Calu3 (cell line): ENCODE data around the gene RLF. TPM values are rescaled to one million over a fixed set of nuclear protein-coding genes. Genes with fewer than 3 reads are reported as not detected.

Experiments used
- BruUV-seq: library from RNA; stranded (reverse); fragments of 400-500 nt; replicated peaks from 2 replicates; lab custom pipeline; 2021; lab: Mats Ljungman, UMichigan
- CTCF ChIA-PET: fragments of 300-600 bp; sonication (Branson Sonifier 250); formaldehyde crosslinking; loops from one replicate; lab custom pipeline; 2022; ENCODE audit warnings: antibody characterized with exemption; lab: Charles Lee
- DNase-seq: peaks from one replicate; pipeline ENCODE4 v3.0.0; 2022
- H3K27ac Mint-ChIP-seq: one replicate; pipeline ENCODE4 v1.8.0; 2022; ENCODE audit warnings: mixed read lengths; ENCODE audit not compliant: unreplicated experiment
- H3K27me3 Mint-ChIP-seq: one replicate; pipeline ENCODE4 v1.8.0; 2022; ENCODE audit warnings: mixed read lengths; ENCODE audit not compliant: unreplicated experiment
- H3K36me3 Mint-ChIP-seq: one replicate; pipeline ENCODE4 v1.8.0; 2022; ENCODE audit warnings: mild to moderate bottlenecking, moderate library complexity, mixed read lengths; ENCODE audit not compliant: insufficient read depth, unreplicated experiment
- H3K4me1 Mint-ChIP-seq: one replicate; pipeline ENCODE4 v1.8.0; 2022; ENCODE audit warnings: mild to moderate bottlenecking, low read depth, mixed read lengths; ENCODE audit not compliant: unreplicated experiment
- H3K4me3 Mint-ChIP-seq: one replicate; pipeline ENCODE4 v1.8.0; 2022; ENCODE audit warnings: mild to moderate bottlenecking, low read depth, moderate library complexity, mixed read lengths; ENCODE audit not compliant: unreplicated experiment
- H3K9me3 Mint-ChIP-seq: one replicate; pipeline ENCODE4 v1.8.0; 2022; ENCODE audit warnings: low read depth, mixed read lengths; ENCODE audit not compliant: unreplicated experiment
- CTCF ChIP-seq: fragments of 200-600 bp; IDR thresholded peaks from one replicate; pipeline ENCODE4 v1.8.0; 2022; ENCODE audit warnings: antibody characterized with exemption; ENCODE audit not compliant: unreplicated experiment
- intact Hi-C: fragments of 100-400 bp; cut with micrococcal nuclease; formaldehyde crosslinking; loops from one replicate; pipeline ENCODE4 v1.10.0; 2022; ENCODE audit not compliant: unreplicated experiment
- total RNA-seq: library from RNA; stranded (reverse); gene quantifications from 2 replicates; pipeline ENCODE4 v1.2.3, GENCODE V29; 2022

The RLF gene
- total RNA-seq, 1 experiment from 2014 or later: 12.9 TPM

DNA sequence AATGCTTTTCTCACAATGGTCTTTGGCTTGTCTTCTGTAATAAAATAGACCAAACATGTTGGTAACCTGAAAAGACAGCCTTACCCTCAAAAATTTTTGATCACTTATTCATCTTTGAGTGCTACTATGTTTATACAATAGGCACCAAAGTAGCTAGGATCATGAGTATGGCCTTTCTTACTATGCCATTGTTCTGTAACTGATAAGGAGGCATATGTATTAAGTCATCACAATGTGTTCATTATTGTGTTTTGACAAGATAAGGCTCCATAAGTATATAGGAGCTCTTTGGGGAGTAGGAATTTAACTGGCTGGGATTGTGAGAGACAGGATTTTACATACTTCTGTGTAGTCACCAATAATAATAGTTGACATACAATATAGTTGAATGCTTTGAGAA lies 87.2 kb downstream of the RLF start:
- H3K4me3 Mint-ChIP-seq: no peak overlapping the region
- no peaks in the 10 kb centered on the region for H3K4me1 Mint-ChIP-seq
- H3K27ac Mint-ChIP-seq: no peak overlapping the region
- no peaks in the 10 kb centered on the region for H3K27me3 Mint-ChIP-seq
- CTCF ChIA-PET: no interaction called here
- no peaks in the 10 kb centered on the region for H3K9me3 Mint-ChIP-seq
- BruUV-seq: no TSS peak
- H3K36me3 Mint-ChIP-seq: no peaks in the 10 kb centered on the region
- intact Hi-C loops: no loop called here
- no peak for TF ChIP-seq CTCF
- no peak for DNase-seq

- DNase-seq: no peak
- H3K27me3 Mint-ChIP-seq: no peaks in the 10 kb centered on the region
- TF ChIP-seq CTCF: no peak
- no TSS peak for BruUV-seq
- H3K4me3 Mint-ChIP-seq: no peak overlapping the region
- peaks cover 15% of the 10 kb centered on the region for H3K4me1 Mint-ChIP-seq
- intact Hi-C loops: no loop called here
- no peaks in the 10 kb centered on the region for H3K9me3 Mint-ChIP-seq
- H3K36me3 Mint-ChIP-seq: no peaks in the 10 kb centered on the region
- H3K27ac Mint-ChIP-seq: no peak overlapping the region
- CTCF ChIA-PET: no interaction called here
Measured at GRCh38 chr1:40251456-40251855, 90.3 kb downstream of the RLF start.

- Mint-ChIP-seq H3K36me3 (peaks cover 6% of the 10 kb centered on the region), H3K4me3 (no peak overlapping the region), H3K27ac (no peak overlapping the region), H3K27me3 (no peaks in the 10 kb centered on the region), H3K9me3 (no peaks in the 10 kb centered on the region), H3K4me1 (peaks cover 15% of the 10 kb centered on the region)
- TF ChIP-seq CTCF: no peak
- no peak for DNase-seq
- intact Hi-C loops: no loop called here
- CTCF ChIA-PET: no interaction called here
- BruUV-seq: no TSS peak
Measured at GRCh38 chr1:40252601-40253000, 91.4 kb downstream of the RLF start.

DNA sequence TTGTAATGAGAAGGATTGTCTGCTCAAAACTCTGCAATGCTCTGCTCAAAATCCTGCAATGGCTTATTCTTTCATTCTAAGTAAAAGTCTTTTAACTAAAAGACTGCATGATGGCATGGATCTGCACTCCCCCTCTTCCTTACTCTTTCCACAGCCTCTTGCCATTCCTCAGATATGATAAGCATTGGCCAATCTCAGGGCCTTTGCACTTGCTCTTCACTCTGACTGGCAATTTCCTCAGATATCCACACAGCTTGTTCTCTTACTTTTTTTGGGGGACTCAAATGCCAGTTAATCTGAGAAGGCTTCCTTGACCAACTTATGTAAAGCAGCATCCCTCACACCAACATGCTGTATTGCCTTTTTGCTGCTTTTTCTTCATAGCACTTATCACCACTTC lies 94.0 kb downstream of the RLF start:
- H3K27ac Mint-ChIP-seq: no peak overlapping the region
- intact Hi-C loops: no loop called here

More for the DNA sequence above, 94.0 kb downstream of the RLF start:
- H3K4me3 Mint-ChIP-seq: no peak overlapping the region
- peaks cover 15% of the 10 kb centered on the region for H3K4me1 Mint-ChIP-seq
- peaks cover 19% of the 10 kb centered on the region for H3K36me3 Mint-ChIP-seq
- H3K9me3 Mint-ChIP-seq: no peaks in the 10 kb centered on the region
- H3K27me3 Mint-ChIP-seq: no peaks in the 10 kb centered on the region
- BruUV-seq: no TSS peak
- no peak for TF ChIP-seq CTCF
- no peak for DNase-seq
- CTCF ChIA-PET: no interaction called here
